Stimulated activated CD4-positive, alpha-beta T cell treated with anti-CD3 and anti-CD28 coated beads, Interleukin-4, amount 100 ng/mL, for 4 hours (primary cell): ENCODE measurements around the gene PRR23C.

Experiments used
- DNase-seq, 2 experiments: peaks; one replicate each; pipeline ENCODE4 v3.0.0-alpha.2; 2020

The PRR23C gene

GRCh38 chr3:138995706-138996105, 49.0 kb downstream of the PRR23C start:
- no peak for DNase-seq
